Mesenchymal stem cell (in vitro differentiated cells and primary cell): ENCODE data around the gene TMPRSS13.

Experiments
- DNase-seq: peaks from one replicate; pipeline ENCODE4 v3.0.0-alpha.2; 2013
- H2AFZ ChIP-seq: one replicate; pipeline ENCODE4 v1.6.1; 2013; ENCODE audit warnings: low read depth, mild to moderate bottlenecking, control low read depth, inconsistent platforms, low read length, moderate library complexity
- H2AK5ac ChIP-seq: 2 replicates; pipeline ENCODE4 v1.6.1; 2013; ENCODE audit warnings: low read length, moderate library complexity, mild to moderate bottlenecking, inconsistent platforms; ENCODE audit not compliant: severe bottlenecking
- H2BK120ac ChIP-seq: one replicate; pipeline ENCODE4 v1.6.1; 2013; ENCODE audit warnings: low read depth, mild to moderate bottlenecking, inconsistent platforms, low read length, moderate library complexity
- H2BK12ac ChIP-seq, 2 experiments: one replicate each; pipeline ENCODE4 v1.6.1; 2013; ENCODE audit warnings: inconsistent platforms in 2 of 2, low read length in 2 of 2, mild to moderate bottlenecking in 2 of 2, moderate library complexity in 2 of 2, control low read depth in 1 of 2
- H2BK15ac ChIP-seq: one replicate; pipeline ENCODE4 v1.6.1; 2013; ENCODE audit warnings: mild to moderate bottlenecking, low read depth, inconsistent platforms; ENCODE audit not compliant: poor library complexity, severe bottlenecking
- H2BK5ac ChIP-seq: 2 replicates; pipeline ENCODE4 v1.6.1; 2013; ENCODE audit warnings: low read depth, mild to moderate bottlenecking, low read length, control low read depth, inconsistent platforms; ENCODE audit not compliant: poor library complexity, severe bottlenecking
- H3K14ac ChIP-seq, 2 experiments: one replicate each; pipeline ENCODE4 v1.6.1; 2013; ENCODE audit warnings: inconsistent platforms in 2 of 2, low read length in 2 of 2, control low read depth in 1 of 2, mild to moderate bottlenecking in 1 of 2, moderate library complexity in 1 of 2
- H3K18ac ChIP-seq, 2 experiments: one replicate each; pipeline ENCODE4 v1.6.1; 2013; ENCODE audit warnings: inconsistent platforms in 2 of 2, low read length in 2 of 2, control low read depth in 1 of 2, low read depth in 1 of 2, mild to moderate bottlenecking in 1 of 2
- H3K23ac ChIP-seq, 2 experiments: one replicate each; pipeline ENCODE4 v1.6.1; 2013; ENCODE audit warnings: inconsistent platforms in 2 of 2, low read length in 2 of 2, mild to moderate bottlenecking in 2 of 2, moderate library complexity in 2 of 2, control low read depth in 1 of 2
- H3K27ac ChIP-seq: 2 replicates; pipeline ENCODE4 v1.5.1; 2013; ENCODE audit warnings: mild to moderate bottlenecking, moderate library complexity, low read length, control low read depth, inconsistent platforms; ENCODE audit not compliant: poor library complexity, severe bottlenecking
- H3K27me3 ChIP-seq, 2 experiments: 2 replicates each; pipeline versions ENCODE4 v1.6.1 to v1.7.0; 2013; ENCODE audit warnings: low read length in 2 of 2, mild to moderate bottlenecking in 2 of 2, moderate library complexity in 2 of 2, control low read depth in 1 of 2, inconsistent platforms in 1 of 2; ENCODE audit not compliant: control insufficient read depth in 1 of 2, insufficient read depth in 1 of 2
- H3K36me3 ChIP-seq, 2 experiments: 2 replicates each; pipeline versions ENCODE4 v1.6.1 to v1.7.0; 2013; ENCODE audit warnings: low read length in 2 of 2, control low read depth in 1 of 2, inconsistent platforms in 1 of 2, low read depth in 1 of 2, mild to moderate bottlenecking in 1 of 2; ENCODE audit not compliant: insufficient read depth in 2 of 2, control insufficient read depth in 1 of 2
- H3K4ac ChIP-seq, 2 experiments: one replicate each; pipeline ENCODE4 v1.6.1; 2013; ENCODE audit warnings: inconsistent platforms in 2 of 2, low read length in 2 of 2, mild to moderate bottlenecking in 2 of 2, moderate library complexity in 2 of 2, control low read depth in 1 of 2, low read depth in 1 of 2
- H3K4me1 ChIP-seq: 2 replicates; pipeline ENCODE4 v1.6.1; 2013; ENCODE audit warnings: low read depth, low read length, control low read depth; ENCODE audit not compliant: control insufficient read depth, insufficient read depth
- H3K4me2 ChIP-seq: 2 replicates; pipeline ENCODE4 v1.6.1; 2013; ENCODE audit warnings: low read length, mild to moderate bottlenecking, inconsistent platforms; ENCODE audit not compliant: poor library complexity, severe bottlenecking
- H3K4me3 ChIP-seq, 2 experiments: 2 replicates each; pipeline versions ENCODE4 v1.5.1 to v1.7.0; 2013; ENCODE audit warnings: low read length in 2 of 2, mild to moderate bottlenecking in 2 of 2, control low read depth in 1 of 2, low read depth in 1 of 2; ENCODE audit not compliant: insufficient read depth in 1 of 2
- H3K79me1 ChIP-seq: replicated peaks from 2 replicates; pipeline ENCODE4 v1.6.1; 2013; ENCODE audit warnings: mild to moderate bottlenecking, control low read depth, low read length, inconsistent platforms; ENCODE audit not compliant: poor library complexity, severe bottlenecking
- H3K9ac ChIP-seq: 2 replicates; pipeline ENCODE4 v1.7.0; 2013; ENCODE audit warnings: mild to moderate bottlenecking, low read length, moderate library complexity
- H3K9me3 ChIP-seq: 2 replicates; pipeline ENCODE4 v1.7.0; 2013; ENCODE audit warnings: mild to moderate bottlenecking, low read length; ENCODE audit not compliant: control insufficient read depth
- H4K8ac ChIP-seq: one replicate; pipeline ENCODE4 v1.6.1; 2013; ENCODE audit warnings: inconsistent platforms, mild to moderate bottlenecking, low read length, moderate library complexity
- H4K91ac ChIP-seq: one replicate; pipeline ENCODE4 v1.6.1; 2013; ENCODE audit warnings: mild to moderate bottlenecking, low read length, inconsistent platforms
- WGBS: methylation state at CpG from one replicate; pipeline ENCODE4 v1.1.7; 2013; ENCODE audit warnings: mixed read lengths; 5-methylcytosine and 5-hydroxymethylcytosine counted together

The TMPRSS13 gene

DNA sequence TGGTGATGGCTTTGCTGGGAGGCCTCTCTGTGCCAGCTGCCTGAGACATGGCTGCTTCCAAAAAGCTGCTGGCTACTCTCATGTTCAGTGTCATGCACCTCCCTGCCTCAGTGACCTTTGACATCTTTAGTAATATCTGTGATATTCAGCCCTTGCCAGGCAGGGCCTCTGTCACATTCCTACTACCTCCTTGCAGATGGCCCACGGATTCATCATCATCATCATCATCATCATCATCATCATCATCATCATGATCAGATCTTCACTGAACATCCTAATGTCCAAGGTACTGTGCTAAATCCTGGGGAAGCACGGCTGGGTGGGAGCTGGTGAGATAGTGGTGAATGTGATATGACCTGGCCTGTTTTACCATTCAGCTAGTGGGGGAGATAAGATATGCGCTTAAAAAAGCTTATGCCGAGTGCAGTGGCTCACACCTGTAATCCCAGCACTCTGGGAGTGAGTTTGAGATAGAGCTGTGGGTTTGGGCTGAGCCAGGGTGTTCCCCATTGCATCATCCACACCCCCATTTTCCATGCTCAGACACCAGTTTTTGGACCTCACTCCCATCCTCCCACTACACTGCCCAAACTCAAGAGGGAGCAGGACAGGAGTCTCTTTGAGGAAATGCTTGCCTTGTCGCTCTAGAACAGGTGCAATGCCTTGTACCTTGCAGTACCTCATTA lies 17.1 kb upstream of the TMPRSS13 start:
- no peak for DNase-seq
- 100% methylated on average over 1 of the region's 5 CpGs for WGBS
- peaks cover 0 to 28% of the 10 kb centered on the region in 2 experiments for H3K27me3 ChIP-seq

DNA sequence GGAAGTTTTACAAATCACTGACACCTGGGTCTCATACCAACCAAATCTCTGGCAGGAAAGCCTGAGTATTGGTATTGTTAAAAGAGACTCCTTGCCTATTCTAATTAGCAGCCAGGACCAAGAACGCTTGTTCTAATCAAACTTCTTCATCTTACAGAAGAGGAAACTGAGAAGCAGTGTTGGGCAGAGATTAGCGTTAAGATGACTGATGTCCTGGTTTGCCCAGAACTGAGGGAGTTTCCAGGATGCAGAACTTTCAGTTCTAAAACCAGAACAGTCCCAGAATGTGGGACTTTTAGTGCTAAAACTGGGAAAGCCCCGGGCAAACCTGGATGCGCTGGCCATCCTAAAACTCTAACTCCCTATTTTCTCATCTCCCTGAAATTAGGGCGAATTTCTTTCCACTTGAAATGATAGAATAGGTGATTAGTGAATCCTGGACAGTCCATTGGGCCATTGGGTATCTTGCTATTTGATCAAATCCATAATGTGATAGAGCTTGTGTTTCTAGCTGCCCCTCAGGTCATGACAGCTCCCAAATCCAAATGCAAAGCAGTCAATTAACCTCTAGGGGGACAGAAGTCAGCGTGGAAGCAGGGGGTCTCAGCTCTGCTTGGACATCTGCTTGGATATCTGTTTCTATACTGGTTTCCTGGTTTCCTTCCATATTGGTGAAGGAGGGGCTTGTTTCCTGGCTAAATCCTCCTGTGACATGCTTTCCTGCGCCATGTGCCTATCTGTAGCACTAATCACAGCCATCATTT lies 16.0 kb upstream of the TMPRSS13 start:
- no peak overlapping the region for H2BK12ac ChIP-seq

More for the DNA sequence above, 17.1 kb upstream of the TMPRSS13 start:
- Histone ChIP-seq H2AK5ac (no peak overlapping the region), H3K4me3 (no peak overlapping the region), H3K9ac (no peak overlapping the region), H3K4me2 (no peak overlapping the region), H2AFZ (no peak overlapping the region), H3K4me1 (peaks cover 7% of the 10 kb centered on the region), H2BK5ac (no peak overlapping the region), H2BK15ac (no peak overlapping the region), H3K14ac (no peak overlapping the region), H3K27ac (no peak overlapping the region), H4K91ac (no peak overlapping the region), H2BK12ac (no peak overlapping the region), H2BK120ac (no peak overlapping the region), H3K36me3 (no peaks in the 10 kb centered on the region), H3K9me3 (peaks cover 3% of the 10 kb centered on the region), H3K23ac (no peak overlapping the region), H3K18ac (no peak overlapping the region), H3K4ac (no peak overlapping the region), H4K8ac (no peak overlapping the region), H3K79me1 (no peaks in the 10 kb centered on the region)

DNA sequence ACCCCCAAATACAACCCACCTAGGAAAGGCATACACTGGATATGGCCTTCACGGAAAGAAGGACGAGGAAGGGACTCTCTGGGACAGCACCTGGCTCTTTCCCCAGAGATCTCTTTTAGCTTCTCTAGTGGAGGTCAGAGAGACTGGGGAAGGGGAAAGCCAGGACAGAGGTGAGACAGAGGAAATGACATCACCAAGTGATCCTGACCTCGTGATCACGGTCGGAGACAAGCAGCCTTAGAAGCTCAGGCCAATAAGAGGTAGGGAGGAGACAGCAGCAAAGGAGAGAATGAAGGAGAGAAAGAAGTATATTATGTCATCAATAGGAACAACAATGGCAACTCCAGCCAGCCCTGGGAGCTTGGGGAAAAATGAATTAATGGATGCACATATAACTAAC lies 15.4 kb upstream of the TMPRSS13 start:
- no peak overlapping the region for H2BK120ac ChIP-seq
- H3K79me1 ChIP-seq = no peaks in the 10 kb centered on the region
- no peak overlapping the region for H3K4me2 ChIP-seq
- DNase-seq = no peak
- H2AK5ac ChIP-seq = no peak overlapping the region
- peaks cover 6% of the 10 kb centered on the region for H3K4me1 ChIP-seq
- H3K9ac ChIP-seq = no peak overlapping the region
- no peak overlapping the region for H2AFZ ChIP-seq
- no peak overlapping the region for H3K4me3 ChIP-seq
- no peak overlapping the region for H3K4ac ChIP-seq
- H3K18ac ChIP-seq = no peak overlapping the region
- no peak overlapping the region for H2BK12ac ChIP-seq
- peaks cover 3% of the 10 kb centered on the region for H3K9me3 ChIP-seq
- H2BK5ac ChIP-seq = no peak overlapping the region
- H3K36me3 ChIP-seq = no peaks in the 10 kb centered on the region
- no peak overlapping the region for H3K23ac ChIP-seq
- 75% methylated on average over 5 of the region's 5 CpGs for WGBS
- H3K14ac ChIP-seq = no peak overlapping the region
- H2BK15ac ChIP-seq = no peak overlapping the region
- no peak overlapping the region for H4K8ac ChIP-seq
- peaks cover 0 to 11% of the 10 kb centered on the region in 2 experiments for H3K27me3 ChIP-seq
- H4K91ac ChIP-seq = no peak overlapping the region
- no peak overlapping the region for H3K27ac ChIP-seq

More for the DNA sequence above, 16.0 kb upstream of the TMPRSS13 start:
- H3K79me1 ChIP-seq = no peaks in the 10 kb centered on the region
- no peak overlapping the region for H2BK15ac ChIP-seq
- no peak overlapping the region for H3K23ac ChIP-seq
- no peak overlapping the region for H2AK5ac ChIP-seq
- no peak overlapping the region for H4K91ac ChIP-seq
- no peak overlapping the region for H3K4me2 ChIP-seq
- H3K27me3 ChIP-seq = peaks cover 0 to 17% of the 10 kb centered on the region in 2 experiments
- no peak overlapping the region for H3K4ac ChIP-seq
- H2BK5ac ChIP-seq = no peak overlapping the region
- no peaks in the 10 kb centered on the region for H3K36me3 ChIP-seq
- no peak overlapping the region for H3K4me3 ChIP-seq
- H3K14ac ChIP-seq = no peak overlapping the region
- no peak for DNase-seq
- H4K8ac ChIP-seq = no peak overlapping the region
- H2BK120ac ChIP-seq = no peak overlapping the region
- H3K9ac ChIP-seq = no peak overlapping the region
- H3K9me3 ChIP-seq = peaks cover 3% of the 10 kb centered on the region
- H3K18ac ChIP-seq = no peak overlapping the region
- 55% methylated on average over 3 of the region's 7 CpGs for WGBS
- H3K4me1 ChIP-seq = peaks cover 7% of the 10 kb centered on the region
- no peak overlapping the region for H2AFZ ChIP-seq
- H3K27ac ChIP-seq = no peak overlapping the region

DNA sequence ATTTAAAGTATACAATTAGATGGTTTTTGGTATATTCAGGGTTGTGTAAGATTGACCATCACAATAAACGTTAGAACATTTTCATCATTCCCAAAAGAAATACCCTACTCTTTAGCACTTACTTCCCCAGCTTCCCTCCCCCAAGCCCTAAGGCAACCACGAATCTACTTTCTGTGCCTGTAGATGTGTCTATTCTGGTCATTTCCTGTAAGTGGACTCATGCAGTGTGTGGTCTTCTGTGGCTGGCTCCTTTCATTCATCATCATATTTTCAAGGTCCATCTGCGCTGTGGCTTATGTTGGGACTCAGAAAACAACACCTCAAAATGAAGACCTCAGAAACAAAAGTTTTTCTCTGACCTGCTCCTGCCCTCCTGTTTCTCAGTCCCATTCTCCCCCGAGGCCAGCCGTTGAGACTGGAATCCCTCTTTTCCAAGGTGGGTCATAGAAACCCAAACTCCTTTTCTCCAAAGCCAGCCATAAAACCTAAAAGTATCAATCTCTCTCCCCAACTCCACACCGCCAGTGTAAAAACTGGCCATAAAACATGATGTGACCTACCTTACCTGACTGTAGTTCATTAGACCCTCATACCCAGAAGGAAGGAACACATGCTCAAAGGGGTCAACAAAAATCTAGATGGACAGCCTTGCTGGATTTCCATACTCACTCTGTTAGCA lies 12.9 kb upstream of the TMPRSS13 start:
- Histone ChIP-seq H4K91ac (no peak overlapping the region), H2BK120ac (no peak overlapping the region), H2AK5ac (no peak overlapping the region), H3K4me3 (no peak overlapping the region), H2AFZ (no peak overlapping the region), H3K23ac (no peak overlapping the region), H2BK5ac (no peak overlapping the region), H3K4me1 (peaks cover 6% of the 10 kb centered on the region), H3K4ac (no peak overlapping the region), H3K79me1 (no peaks in the 10 kb centered on the region), H3K9ac (no peak overlapping the region), H3K14ac (no peak overlapping the region), H3K4me2 (no peak overlapping the region), H3K18ac (no peak overlapping the region), H4K8ac (no peak overlapping the region), H3K27me3 (peaks cover 0 to 9% of the 10 kb centered on the region in 2 experiments), H3K36me3 (no peaks in the 10 kb centered on the region), H2BK15ac (no peak overlapping the region), H3K9me3 (peaks cover 3% of the 10 kb centered on the region), H3K27ac (no peak overlapping the region), H2BK12ac (no peak overlapping the region)
- no peak for DNase-seq
- 87% methylated on average over 5 of the region's 6 CpGs for WGBS
